SK-N-MC (cell line): Measurements from ENCODE around the gene KCTD10.

Experiments used
- EZH2 ChIP-seq: fragments of 200-600 bp; sonication (generic); IDR thresholded peaks from one replicate; pipeline ENCODE4 v1.6.1; 2017; ENCODE audit warnings: antibody characterized with exemption
- FOXP2 ChIP-seq: optimal IDR thresholded peaks from 2 replicates; pipeline ENCODE3; 2011; ENCODE audit warnings: mild to moderate bottlenecking, moderate library complexity; ENCODE audit not compliant: insufficient read depth; ENCODE audit errors: extremely low read length, control extremely low read depth
- POLR2AphosphoS5 ChIP-seq: IDR thresholded peaks from 2 replicates; pipeline ENCODE4 v1.6.1; 2012; ENCODE audit warnings: mild to moderate bottlenecking, low read depth, low read length, borderline replicate concordance

DNA sequence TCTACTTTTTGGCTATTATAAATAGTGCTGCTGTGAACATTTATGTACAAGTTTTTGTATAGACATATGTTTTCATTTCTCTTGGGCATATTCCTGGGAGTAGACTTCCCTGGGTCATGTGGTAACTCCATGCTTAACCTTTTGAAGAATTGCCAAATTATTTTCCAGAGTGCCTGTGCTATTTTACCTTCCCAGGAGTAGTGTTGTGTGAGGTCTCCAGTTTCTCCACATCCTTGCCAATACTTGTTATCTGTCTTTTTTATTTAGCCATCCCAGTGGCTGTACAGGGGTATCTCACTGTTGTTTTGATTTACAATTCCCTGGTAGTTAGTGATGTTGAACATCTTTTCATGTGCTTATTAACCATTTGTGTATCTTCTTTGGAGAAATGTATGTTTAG is 19.2 kb upstream of the KCTD10 start:
- TF ChIP-seq POLR2AphosphoS5, result no peak
- TF ChIP-seq EZH2, result no peak
- no peak for TF ChIP-seq FOXP2
